ENCODE measurements around the gene WNT4.

DNA sequence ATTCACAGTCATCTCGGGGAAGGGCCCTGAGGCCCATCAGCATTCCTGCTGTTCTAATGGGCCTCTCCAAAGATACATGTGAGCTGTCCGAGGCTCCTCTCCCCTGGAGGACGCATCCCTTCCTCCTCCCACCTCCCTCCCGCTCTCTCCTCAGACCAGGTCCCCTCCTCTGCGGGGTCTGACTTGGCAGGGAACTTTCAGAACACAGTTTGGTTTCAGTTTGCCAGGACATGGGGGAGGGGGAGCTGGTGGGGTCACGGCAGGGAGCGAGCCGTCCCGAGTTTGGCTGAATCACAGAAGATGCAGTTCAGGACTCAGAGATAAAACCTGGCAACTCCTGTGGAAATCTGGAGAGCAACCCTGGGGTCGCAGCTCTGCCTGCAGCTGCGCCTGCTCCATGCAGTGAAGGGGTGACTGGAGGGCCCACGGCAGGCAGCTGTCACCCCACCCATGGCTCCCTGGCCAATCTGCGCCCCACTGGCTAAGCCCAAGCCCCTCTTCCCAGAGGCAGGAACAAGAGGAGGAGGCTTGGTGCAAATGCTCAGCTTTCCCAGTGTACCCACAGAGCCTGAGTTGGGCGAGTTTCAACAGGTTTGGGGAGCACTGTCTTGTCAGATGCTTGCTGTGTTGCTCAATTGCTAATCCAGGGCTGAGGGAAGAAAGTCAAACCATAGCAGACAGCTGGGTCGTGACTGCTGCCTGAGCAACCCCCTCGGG is 5.7 kb downstream of the WNT4 start:
- TF ChIP-seq, protein P1, sequence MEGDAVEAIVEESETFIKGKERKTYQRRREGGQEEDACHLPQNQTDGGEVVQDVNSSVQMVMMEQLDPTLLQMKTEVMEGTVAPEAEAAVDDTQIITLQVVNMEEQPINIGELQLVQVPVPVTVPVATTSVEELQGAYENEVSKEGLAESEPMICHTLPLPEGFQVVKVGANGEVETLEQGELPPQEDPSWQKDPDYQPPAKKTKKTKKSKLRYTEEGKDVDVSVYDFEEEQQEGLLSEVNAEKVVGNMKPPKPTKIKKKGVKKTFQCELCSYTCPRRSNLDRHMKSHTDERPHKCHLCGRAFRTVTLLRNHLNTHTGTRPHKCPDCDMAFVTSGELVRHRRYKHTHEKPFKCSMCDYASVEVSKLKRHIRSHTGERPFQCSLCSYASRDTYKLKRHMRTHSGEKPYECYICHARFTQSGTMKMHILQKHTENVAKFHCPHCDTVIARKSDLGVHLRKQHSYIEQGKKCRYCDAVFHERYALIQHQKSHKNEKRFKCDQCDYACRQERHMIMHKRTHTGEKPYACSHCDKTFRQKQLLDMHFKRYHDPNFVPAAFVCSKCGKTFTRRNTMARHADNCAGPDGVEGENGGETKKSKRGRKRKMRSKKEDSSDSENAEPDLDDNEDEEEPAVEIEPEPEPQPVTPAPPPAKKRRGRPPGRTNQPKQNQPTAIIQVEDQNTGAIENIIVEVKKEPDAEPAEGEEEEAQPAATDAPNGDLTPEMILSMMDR (IDR thresholded peaks at IDR 0.05): no peak
- TF ChIP-seq POLR2A (IDR thresholded peaks at IDR 0.05): no peak

Measured in uterus (tissue), 2 donors.